Panc1 (cell line): ENCODE data around the gene C11orf54.

ENCODE experiments used
- POLR2AphosphoS5 ChIP-seq: IDR thresholded peaks from 2 replicates; pipeline ENCODE4 v1.6.1; 2012; ENCODE audit warnings: mild to moderate bottlenecking, low read depth, low read length, moderate library complexity
- SIN3A ChIP-seq: IDR thresholded peaks from 2 replicates; pipeline ENCODE4 v1.6.1; 2012; ENCODE audit warnings: low read depth, mild to moderate bottlenecking, low read length, moderate library complexity, borderline replicate concordance; ENCODE audit not compliant: insufficient read depth
- TCF7L2 ChIP-seq: IDR thresholded peaks from 2 replicates; pipeline ENCODE4 v1.6.1; 2011; ENCODE audit warnings: mild to moderate bottlenecking, low read depth, low read length, inconsistent platforms
- TF ChIP-seq, protein P1 (sequence below): fragments of 450-650 bp; IDR thresholded peaks from 2 replicates; pipeline ENCODE4 v1.5.1; 2017; ENCODE audit warnings: mild to moderate bottlenecking
- TF ChIP-seq, protein P2 (sequence below), 2 experiments: IDR thresholded peaks; 2 replicates each; pipeline ENCODE4 v1.6.1; 2011 to 2012; ENCODE audit warnings: low read depth in 2 of 2, control low read depth in 1 of 2, low read length in 1 of 2, mild to moderate bottlenecking in 1 of 2, moderate library complexity in 1 of 2; ENCODE audit not compliant: insufficient read depth in 1 of 2

DNA sequence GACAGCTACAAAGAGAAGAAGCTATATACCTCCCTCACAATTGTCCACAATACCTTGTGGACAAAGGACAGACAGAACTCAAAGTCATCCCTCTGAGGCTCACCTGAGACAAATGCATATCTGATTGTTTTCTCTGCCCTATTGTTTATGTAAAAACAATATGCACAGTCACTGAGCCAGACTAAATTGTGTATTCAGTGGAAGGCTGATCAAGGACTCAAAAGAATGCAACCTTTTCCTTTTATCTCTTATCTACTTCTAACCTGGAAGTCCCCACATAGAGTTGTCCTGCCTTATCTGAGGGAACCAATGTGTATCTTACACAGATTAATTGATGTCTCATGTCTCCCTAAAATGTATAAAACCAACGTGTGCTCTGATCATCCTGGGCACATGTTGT lies 28.7 kb downstream of the C11orf54 start:
- TF ChIP-seq, protein P1, sequence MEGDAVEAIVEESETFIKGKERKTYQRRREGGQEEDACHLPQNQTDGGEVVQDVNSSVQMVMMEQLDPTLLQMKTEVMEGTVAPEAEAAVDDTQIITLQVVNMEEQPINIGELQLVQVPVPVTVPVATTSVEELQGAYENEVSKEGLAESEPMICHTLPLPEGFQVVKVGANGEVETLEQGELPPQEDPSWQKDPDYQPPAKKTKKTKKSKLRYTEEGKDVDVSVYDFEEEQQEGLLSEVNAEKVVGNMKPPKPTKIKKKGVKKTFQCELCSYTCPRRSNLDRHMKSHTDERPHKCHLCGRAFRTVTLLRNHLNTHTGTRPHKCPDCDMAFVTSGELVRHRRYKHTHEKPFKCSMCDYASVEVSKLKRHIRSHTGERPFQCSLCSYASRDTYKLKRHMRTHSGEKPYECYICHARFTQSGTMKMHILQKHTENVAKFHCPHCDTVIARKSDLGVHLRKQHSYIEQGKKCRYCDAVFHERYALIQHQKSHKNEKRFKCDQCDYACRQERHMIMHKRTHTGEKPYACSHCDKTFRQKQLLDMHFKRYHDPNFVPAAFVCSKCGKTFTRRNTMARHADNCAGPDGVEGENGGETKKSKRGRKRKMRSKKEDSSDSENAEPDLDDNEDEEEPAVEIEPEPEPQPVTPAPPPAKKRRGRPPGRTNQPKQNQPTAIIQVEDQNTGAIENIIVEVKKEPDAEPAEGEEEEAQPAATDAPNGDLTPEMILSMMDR: no peak
- TF ChIP-seq POLR2AphosphoS5: no peak
- TF ChIP-seq, protein P2, sequence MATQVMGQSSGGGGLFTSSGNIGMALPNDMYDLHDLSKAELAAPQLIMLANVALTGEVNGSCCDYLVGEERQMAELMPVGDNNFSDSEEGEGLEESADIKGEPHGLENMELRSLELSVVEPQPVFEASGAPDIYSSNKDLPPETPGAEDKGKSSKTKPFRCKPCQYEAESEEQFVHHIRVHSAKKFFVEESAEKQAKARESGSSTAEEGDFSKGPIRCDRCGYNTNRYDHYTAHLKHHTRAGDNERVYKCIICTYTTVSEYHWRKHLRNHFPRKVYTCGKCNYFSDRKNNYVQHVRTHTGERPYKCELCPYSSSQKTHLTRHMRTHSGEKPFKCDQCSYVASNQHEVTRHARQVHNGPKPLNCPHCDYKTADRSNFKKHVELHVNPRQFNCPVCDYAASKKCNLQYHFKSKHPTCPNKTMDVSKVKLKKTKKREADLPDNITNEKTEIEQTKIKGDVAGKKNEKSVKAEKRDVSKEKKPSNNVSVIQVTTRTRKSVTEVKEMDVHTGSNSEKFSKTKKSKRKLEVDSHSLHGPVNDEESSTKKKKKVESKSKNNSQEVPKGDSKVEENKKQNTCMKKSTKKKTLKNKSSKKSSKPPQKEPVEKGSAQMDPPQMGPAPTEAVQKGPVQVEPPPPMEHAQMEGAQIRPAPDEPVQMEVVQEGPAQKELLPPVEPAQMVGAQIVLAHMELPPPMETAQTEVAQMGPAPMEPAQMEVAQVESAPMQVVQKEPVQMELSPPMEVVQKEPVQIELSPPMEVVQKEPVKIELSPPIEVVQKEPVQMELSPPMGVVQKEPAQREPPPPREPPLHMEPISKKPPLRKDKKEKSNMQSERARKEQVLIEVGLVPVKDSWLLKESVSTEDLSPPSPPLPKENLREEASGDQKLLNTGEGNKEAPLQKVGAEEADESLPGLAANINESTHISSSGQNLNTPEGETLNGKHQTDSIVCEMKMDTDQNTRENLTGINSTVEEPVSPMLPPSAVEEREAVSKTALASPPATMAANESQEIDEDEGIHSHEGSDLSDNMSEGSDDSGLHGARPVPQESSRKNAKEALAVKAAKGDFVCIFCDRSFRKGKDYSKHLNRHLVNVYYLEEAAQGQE (IDR thresholded peaks at IDR 0.05; ENCODE audit: insufficient read depth in 1 of 2, low read depth in 2 of 2, low read length in 1 of 2): no peak
- no peak for TF ChIP-seq SIN3A
- TF ChIP-seq TCF7L2: no peak
